Left hindlimb (tissue), 1 donor: ENCODE data around the gene PDLIM4.

ENCODE experiments used
- DNase-seq: peaks from one replicate; pipeline ENCODE4 v3.0.0-alpha.2; 2018

The PDLIM4 gene

GRCh38 chr5:132268769-132269551, 11.5 kb downstream of the PDLIM4 start:
- no peak for DNase-seq

- no peak for DNase-seq
Measured at GRCh38 chr5:132269635-132270334, 12.3 kb downstream of the PDLIM4 start.

DNA sequence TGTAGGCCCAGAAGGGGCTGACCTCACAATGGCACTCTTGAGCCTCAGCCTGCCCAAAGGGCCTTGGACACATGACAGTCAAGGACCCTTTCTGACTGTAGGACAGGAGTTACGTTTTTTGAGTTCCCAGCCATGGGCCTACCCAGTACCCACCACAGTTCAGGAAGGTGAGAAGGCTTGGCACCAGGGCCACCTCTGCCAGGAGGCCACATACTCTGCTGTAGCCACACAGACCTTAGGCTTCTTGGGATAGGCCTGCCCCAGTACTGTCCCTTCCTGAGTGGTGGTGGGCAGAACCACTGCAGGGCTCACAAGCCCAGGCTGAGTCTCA, 12.8 kb downstream of the PDLIM4 start:
- DNase-seq = no peak

DNA sequence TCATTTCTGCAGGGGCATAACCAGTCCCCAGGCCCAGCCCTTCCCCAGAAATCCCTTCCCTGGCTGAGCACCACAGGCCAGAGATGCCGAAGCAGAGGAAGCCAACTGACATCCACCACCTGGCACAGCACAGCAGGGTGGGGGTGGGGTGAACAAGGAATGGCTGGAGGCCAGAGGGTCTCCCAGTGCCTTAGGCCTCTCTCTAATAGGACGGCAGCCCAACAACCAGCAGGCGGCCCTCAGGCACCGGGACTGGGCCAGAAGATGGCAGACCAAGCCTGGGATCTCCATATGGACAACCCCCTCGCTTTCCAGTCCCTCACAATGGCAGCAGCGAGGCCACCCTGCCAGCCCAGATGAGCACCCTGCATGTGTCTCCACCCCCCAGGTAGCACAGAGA, 13.2 kb downstream of the PDLIM4 start:
- DNase-seq = no peak

DNA sequence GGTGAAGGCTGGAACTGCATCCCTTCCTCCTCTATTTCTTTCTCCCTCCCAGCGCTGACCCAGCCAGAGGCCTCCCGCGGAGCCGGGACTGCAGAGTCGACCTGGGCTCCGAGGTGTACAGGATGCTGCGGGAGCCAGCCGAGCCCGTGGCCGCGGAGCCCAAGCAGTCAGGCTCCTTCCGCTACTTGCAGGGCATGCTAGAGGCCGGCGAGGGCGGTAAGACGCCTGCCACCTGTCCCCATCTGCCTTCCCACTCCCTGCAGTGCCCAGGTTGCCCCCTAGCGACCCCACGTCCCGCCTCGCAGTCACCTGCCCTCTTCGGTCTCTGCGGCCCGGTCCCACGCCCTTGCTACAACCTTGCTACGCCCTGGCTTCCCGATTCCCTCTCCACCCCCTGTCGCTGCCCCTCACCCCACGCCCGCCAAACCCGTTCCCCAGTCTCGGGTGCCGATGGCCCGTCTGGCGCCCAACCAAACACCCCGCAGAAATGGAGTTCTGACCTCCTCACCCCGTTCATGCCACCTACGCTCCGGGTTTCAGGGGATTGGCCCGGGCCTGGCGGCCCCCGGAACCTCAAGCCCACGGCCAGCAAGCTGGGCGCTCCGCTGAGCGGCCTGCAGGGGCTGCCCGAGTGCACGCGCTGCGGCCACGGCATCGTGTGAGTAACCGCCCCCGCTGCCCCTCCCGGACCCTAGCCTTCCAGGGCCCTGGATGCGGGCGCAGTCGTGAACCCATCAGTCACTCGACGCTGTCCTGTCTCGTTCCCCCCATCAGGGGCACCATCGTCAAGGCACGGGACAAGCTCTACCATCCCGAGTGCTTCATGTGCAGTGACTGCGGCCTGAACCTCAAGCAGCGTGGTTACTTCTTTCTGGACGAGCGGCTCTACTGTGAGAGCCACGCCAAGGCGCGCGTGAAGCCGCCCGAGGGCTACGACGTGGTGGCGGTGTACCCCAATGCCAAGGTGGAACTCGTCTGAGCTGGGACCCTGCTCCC, 14.1 kb downstream of the PDLIM4 start:
- no peak for DNase-seq

DNA sequence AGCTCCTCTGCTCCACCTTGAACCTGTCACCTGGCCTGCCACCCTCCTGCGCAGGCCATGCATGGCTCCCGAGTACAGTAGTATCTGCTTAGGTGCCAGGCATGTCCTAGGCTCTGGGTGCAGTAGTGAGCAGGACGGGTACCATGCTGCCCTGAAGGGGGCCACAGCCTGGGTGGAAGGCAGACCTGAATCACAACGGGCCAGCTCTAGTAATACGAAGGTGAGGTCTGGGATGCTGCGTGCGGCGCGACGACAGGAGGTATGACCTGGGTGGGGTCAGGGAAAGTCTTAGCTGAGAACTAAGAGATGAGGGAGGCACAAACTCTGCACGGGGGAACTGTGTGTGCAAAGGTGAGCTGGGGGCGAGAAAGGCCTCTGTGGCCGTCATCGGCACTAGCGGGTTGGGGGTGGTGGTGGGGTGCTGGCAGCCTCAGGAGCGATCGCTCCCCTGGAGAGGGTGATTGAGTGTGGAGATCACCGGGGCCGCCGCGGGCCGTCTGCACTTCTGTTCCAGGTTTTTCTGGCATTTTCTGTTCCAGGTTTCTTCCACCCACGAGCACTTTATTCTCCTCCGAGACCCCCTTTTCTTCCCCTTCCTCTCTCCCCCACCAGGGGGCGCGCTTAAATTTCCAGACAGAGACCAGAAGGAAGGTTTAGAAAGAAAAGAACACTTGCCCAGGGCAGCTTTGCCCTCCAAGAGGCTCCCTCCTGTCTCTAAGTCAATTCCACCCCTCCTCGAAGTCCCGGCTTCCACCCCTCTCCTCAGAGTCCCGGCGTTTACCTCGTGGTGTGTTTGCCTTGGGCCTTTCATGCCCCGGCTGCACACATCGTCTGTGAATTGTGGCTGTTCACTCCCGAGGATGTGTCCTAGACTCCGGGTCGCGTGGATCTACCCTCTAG, 15.1 kb downstream of the PDLIM4 start:
- DNase-seq = peak; percentile 68

DNA sequence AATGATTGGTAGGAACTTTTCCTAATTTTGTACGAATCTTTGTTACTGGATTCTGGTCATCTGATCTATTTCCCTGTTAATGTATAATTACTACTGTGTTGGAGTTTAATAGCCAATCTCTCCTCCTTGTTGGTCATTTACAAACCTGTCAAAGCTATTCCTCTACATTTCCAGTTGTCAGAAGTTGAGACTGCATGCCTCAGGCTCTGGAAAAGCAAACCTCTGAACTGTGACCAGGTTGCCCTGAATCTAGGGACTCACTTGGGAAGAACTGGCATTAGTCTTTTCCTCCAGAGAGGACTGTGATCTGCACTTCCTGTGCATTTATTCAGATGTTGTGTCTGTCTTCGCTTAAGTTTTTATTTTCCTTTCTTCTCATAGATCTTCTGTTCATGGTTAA, 16.1 kb downstream of the PDLIM4 start:
- no peak for DNase-seq

- DNase-seq = no peak
Measured at GRCh38 chr5:132274050-132274792, 16.7 kb downstream of the PDLIM4 start.

DNA sequence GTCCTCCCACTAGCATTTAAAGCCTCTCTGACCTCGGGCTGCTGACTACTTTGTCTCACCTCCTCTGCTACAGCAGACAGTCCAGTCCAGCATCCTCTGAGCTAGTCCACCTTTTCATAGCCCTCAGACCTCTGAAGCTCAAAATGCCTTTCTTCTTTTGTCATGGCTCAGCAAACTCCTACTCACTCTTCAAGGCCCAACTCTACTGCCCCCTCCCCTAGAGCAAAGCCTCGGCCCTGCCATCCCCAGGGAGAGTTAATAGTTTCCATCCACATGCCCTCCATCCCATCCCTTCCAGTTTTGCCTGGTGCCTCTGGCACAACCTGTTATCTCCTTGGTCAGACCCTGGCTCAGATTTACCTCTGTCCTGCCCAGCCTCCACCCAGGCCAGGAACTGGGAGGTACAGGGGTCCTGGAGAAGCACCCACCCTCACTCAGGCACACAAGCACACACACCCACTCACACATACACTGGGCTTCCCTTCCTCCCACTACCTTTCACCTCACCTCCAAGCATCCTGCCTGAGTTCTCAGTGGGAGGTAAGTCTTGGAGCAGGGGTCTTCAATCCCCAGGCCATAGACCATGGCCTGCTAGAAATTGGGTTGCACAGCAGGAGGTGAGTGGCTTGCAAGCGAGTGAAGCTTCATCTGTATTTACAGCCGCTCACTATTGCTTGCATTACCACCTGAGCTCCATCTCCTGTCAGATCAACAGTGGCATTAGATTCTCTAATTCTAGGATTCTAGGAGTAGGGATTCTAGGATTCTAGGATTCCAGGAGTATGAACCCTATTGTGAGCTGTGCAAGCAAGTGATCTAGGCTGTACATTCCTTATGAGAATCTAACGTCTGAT, 18.1 kb downstream of the PDLIM4 start:
- DNase-seq = no peak

DNA sequence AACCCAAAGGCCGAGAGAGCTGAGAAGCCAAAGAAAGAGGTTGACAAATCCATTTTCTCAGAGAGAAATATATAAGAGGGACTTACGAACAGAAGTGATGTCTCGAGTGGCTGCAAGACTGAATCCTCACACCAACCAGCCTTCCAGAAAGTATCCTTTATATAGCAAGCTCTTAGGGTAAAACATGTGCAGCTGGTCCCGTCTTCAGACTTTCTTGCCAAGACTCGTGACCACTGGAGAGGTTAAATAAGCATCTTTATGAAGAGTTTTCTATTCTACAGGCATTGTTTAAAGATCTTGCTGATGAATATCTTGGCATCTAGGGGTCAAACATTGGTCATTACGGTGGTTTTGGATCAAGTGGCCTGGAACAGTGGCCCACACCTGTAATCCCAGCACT, 19.8 kb downstream of the PDLIM4 start:
- no peak for DNase-seq

GRCh38 chr5:132277971-132278853, 20.7 kb downstream of the PDLIM4 start:
- DNase-seq = no peak

GRCh38 chr5:132279801-132280200, 22.3 kb downstream of the PDLIM4 start:
- DNase-seq = no peak

GRCh38 chr5:132280371-132281240, 23.1 kb downstream of the PDLIM4 start:
- no peak for DNase-seq

DNA sequence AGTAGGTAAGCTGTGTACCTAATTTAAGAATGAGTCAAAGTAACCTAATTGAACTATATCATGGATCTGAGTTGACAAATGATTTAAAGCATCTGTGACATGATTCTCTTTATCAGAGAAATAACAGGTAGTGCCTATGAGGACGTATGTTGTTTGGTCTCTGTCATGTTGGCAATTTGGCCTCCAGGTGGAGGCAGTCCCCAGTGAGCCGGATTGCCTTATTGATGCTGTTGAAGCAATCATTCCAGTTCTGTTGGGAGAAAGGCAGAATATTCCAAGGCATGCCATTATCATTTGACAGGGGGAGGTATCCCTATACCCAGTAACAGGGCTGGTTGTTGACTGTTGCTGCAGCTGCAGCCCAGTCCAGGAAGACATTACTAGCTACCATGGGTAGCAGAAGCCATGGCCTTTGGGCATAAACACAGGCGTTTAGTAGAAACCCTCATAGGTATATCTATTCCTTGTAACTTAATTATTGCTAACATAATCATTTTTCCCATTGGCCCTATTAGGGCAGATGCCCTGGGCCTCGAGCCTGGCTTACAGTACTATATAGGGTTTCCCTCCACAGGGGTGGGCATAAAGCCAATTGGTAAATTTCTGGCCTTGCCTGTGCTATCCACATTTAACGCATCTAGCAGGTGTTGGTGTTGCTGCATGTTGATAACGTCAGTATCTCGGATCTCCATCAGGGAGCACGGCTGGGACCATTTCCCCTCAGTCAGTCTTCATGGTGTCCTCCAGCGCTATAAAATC, 24.5 kb downstream of the PDLIM4 start:
- DNase-seq = no peak

- no peak for DNase-seq
Measured at GRCh38 chr5:132283423-132284043, 26.0 kb downstream of the PDLIM4 start.

- DNase-seq = no peak
Measured at GRCh38 chr5:132289097-132289496, 31.6 kb downstream of the PDLIM4 start.

- DNase-seq = no peak
Measured at GRCh38 chr5:132291026-132291425, 33.5 kb downstream of the PDLIM4 start.
